Endodermal cell (in vitro differentiated cells): ENCODE results near the gene MTCL1. TPM values are rescaled to one million over a fixed set of nuclear protein-coding genes. Genes with fewer than 3 reads are reported as not detected.

Source experiments
- DNase-seq: peaks from one replicate; pipeline ENCODE4 v3.0.0-alpha.2; 2017
- H3K27ac ChIP-seq: 2 replicates; pipeline ENCODE4 v1.5.1; 2013; ENCODE audit warnings: mild to moderate bottlenecking, low read depth, low read length, moderate library complexity
- H3K27me3 ChIP-seq: 2 replicates; pipeline ENCODE4 v1.6.1; 2013; ENCODE audit warnings: mild to moderate bottlenecking, low read length, moderate library complexity; ENCODE audit not compliant: insufficient read depth, control insufficient read depth, poor library complexity, severe bottlenecking
- H3K36me3 ChIP-seq: 2 replicates; pipeline ENCODE4 v1.7.0; 2013; ENCODE audit warnings: mild to moderate bottlenecking, low read length, moderate library complexity; ENCODE audit not compliant: control insufficient read depth, insufficient read depth
- H3K4me1 ChIP-seq: one replicate; pipeline ENCODE4 v1.7.0; 2013; ENCODE audit warnings: low read length; ENCODE audit not compliant: control insufficient read depth, insufficient read depth
- H3K4me3 ChIP-seq: 2 replicates; pipeline ENCODE4 v1.5.1; 2013; ENCODE audit warnings: mild to moderate bottlenecking, low read length, moderate library complexity
- H3K9ac ChIP-seq: 2 replicates; pipeline ENCODE4 v1.6.1; 2013; ENCODE audit warnings: mild to moderate bottlenecking, low read length, moderate library complexity; ENCODE audit not compliant: poor library complexity, severe bottlenecking; ENCODE audit errors: extremely low read depth
- H3K9me3 ChIP-seq: 2 replicates; pipeline ENCODE4 v1.6.1; 2013; ENCODE audit warnings: mild to moderate bottlenecking, low read length, moderate library complexity; ENCODE audit not compliant: control insufficient read depth
- H3K27ac Mint-ChIP-seq: 2 replicates; pipeline ENCODE4 v1.8.0; 2020; ENCODE audit warnings: mixed read lengths
- H3K27me3 Mint-ChIP-seq: 2 replicates; pipeline ENCODE4 v1.8.0; 2021; ENCODE audit warnings: mild to moderate bottlenecking, mixed read lengths; ENCODE audit not compliant: insufficient read depth
- H3K36me3 Mint-ChIP-seq: 2 replicates; pipeline ENCODE4 v1.8.0; 2020; ENCODE audit warnings: low read depth, mixed read lengths
- H3K4me1 Mint-ChIP-seq: 2 replicates; pipeline ENCODE4 v1.8.0; 2020; ENCODE audit warnings: mixed read lengths
- H3K4me3 Mint-ChIP-seq: 2 replicates; pipeline ENCODE4 v1.8.0; 2020; ENCODE audit warnings: mild to moderate bottlenecking, moderate library complexity, mixed read lengths
- H3K9me3 Mint-ChIP-seq: 2 replicates; pipeline ENCODE4 v1.8.0; 2020; ENCODE audit warnings: mild to moderate bottlenecking, mixed read lengths
- WGBS, 2 experiments: methylation state at CpG; one replicate each; pipeline versions ENCODE4 v1.1.5 to v1.1.7; 2013; ENCODE audit warnings: missing lambda C conversion rate in 2 of 2, mixed read lengths in 1 of 2; ENCODE audit not compliant: insufficient coverage in 1 of 2, insufficient read length in 1 of 2; 5-methylcytosine and 5-hydroxymethylcytosine counted together
- total RNA-seq, 2 donors: library from RNA; stranded (reverse); fragmentation: NEBNext Ultra II Directional in 1 of 2; extraction: Animal tissue kit (Norgen Biotek cat#: 25700) in 1 of 2; gene quantifications; 2 replicates in 1 of 2; 3 replicates in 1 of 2; pipeline ENCODE4 v1.2.1, GENCODE V29; 2021
- TF ChIP-seq, protein P1 (sequence below): fragments of 200-600 bp; sonication (generic); conservative IDR thresholded peaks from 2 replicates; pipeline ENCODE4 v1.5.0; 2021; ENCODE audit warnings: antibody characterized with exemption, mild to moderate bottlenecking

MTCL1 gene
- total RNA-seq, 2 donors from 2014 or later = 15.0 to 26.0 TPM

DNA sequence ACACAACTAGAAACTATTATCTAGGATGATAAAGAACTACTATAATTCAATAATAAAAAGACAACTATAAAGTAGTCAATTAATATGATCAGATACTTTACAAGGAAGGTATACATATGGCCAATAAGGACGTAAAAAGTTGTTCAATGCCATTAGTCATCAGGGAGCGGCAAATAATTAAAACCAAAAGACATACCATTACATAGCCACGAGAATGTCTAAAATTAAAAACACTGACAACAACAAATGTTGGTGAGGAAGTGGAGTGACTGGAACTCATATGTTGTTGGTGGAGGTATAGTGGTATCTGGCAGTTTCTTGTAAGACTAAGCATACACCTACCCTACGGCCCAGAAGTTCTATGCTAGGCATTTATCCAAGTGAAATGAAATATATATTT lies 152.4 kb downstream of the MTCL1 start:
- peaks cover 21% of the 10 kb centered on the region for H3K27me3 Mint-ChIP-seq
- Histone ChIP-seq H3K27me3 (peaks cover 4% of the 10 kb centered on the region), H3K4me1 (no peaks in the 10 kb centered on the region), H3K4me3 (no peak overlapping the region), H3K36me3 (no peaks in the 10 kb centered on the region), H3K9ac (no peak overlapping the region), H3K27ac (no peak overlapping the region), H3K9me3 (no peaks in the 10 kb centered on the region)
- H3K4me3 Mint-ChIP-seq = no peak overlapping the region
- TF ChIP-seq, protein P1, sequence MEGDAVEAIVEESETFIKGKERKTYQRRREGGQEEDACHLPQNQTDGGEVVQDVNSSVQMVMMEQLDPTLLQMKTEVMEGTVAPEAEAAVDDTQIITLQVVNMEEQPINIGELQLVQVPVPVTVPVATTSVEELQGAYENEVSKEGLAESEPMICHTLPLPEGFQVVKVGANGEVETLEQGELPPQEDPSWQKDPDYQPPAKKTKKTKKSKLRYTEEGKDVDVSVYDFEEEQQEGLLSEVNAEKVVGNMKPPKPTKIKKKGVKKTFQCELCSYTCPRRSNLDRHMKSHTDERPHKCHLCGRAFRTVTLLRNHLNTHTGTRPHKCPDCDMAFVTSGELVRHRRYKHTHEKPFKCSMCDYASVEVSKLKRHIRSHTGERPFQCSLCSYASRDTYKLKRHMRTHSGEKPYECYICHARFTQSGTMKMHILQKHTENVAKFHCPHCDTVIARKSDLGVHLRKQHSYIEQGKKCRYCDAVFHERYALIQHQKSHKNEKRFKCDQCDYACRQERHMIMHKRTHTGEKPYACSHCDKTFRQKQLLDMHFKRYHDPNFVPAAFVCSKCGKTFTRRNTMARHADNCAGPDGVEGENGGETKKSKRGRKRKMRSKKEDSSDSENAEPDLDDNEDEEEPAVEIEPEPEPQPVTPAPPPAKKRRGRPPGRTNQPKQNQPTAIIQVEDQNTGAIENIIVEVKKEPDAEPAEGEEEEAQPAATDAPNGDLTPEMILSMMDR = no peak
- H3K9me3 Mint-ChIP-seq = no peaks in the 10 kb centered on the region
- peaks cover 1% of the 10 kb centered on the region for H3K4me1 Mint-ChIP-seq
- no peak overlapping the region for H3K27ac Mint-ChIP-seq
- no peaks in the 10 kb centered on the region for H3K36me3 Mint-ChIP-seq
- 96% methylated on average over 3 of the region's 4 CpGs; no CpG with 5 or more reads in 1 of the 2 experiments for WGBS, 2 experiments
- no peak for DNase-seq

DNA sequence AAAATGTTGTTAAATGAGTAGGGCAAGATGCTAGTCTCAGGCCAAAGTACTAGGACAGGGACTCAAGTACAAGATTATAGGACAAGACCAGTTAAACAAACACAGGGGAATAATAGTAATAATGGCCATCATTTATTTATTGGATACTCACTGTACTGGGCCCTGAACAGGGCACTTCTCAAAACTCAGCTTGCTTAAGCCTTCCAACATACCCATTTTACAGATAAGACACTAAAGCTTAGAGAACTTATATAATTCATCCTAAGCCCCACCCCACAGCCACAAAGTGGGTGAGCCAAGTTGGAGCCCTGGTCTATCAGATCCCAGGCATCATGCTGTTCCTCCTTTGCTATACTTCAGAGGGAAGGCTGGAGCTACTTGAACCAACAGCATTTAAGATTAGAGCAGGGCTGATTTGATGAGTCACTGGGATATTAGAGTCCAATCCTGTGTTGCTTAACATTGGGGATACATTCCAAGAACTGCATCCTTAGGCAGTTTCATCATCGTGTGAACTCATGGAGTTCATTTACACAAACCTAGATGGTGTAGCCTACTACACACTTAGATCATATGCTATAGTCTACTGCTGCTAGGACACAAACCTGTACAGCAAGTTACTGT lies 153.6 kb downstream of the MTCL1 start:
- Histone ChIP-seq H3K4me1 (peaks cover 2% of the 10 kb centered on the region), H3K9ac (no peak overlapping the region), H3K27me3 (peaks cover 4% of the 10 kb centered on the region), H3K4me3 (no peak overlapping the region), H3K9me3 (no peaks in the 10 kb centered on the region), H3K36me3 (no peaks in the 10 kb centered on the region), H3K27ac (no peak overlapping the region)
- H3K9me3 Mint-ChIP-seq = no peaks in the 10 kb centered on the region
- TF ChIP-seq, protein P1 = no peak
- peaks cover 2% of the 10 kb centered on the region for H3K4me1 Mint-ChIP-seq
- no peak overlapping the region for H3K4me3 Mint-ChIP-seq
- 89 to 91% methylated on average over 1 of the region's 1 CpG for WGBS, 2 experiments
- no peak for DNase-seq
- H3K27ac Mint-ChIP-seq = no peak overlapping the region
- no peaks in the 10 kb centered on the region for H3K36me3 Mint-ChIP-seq
- H3K27me3 Mint-ChIP-seq = peaks cover 31% of the 10 kb centered on the region

DNA sequence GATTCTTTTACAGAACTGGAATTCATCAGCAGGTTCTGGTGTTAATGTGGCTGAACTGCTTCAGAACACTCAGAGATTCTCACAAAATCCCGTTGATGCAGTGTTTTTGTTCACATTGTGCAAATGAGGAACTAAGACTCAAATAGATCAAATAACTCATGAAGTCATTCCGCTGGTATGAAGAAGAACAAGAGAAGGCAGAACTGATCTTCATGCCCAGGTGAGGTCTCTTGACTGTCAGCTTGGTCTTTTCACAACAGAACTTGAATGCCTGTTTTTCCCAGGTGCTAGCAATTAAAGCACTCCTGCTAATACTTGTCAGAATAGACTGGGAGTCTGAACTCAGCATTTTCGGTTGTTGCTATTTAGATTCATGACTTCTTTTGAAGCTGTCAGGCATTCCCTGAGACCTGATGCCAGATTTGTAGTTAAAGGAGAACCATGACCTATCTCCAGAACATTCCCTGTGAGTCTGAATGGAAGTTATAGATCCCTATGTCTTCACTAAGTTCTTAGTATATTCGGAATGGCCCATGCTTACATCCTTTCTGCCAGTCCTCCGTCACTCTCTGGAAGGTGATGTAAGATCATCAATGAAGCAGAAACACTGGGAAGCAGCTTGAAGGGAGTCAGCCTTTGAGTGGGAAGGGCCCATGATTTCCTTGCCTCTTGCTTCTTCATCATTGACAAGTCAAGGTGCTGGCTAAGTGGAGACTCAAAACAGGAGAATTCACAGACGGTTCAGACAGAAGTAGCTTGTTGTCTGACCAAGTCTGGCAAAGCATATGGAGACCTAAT lies 155.7 kb downstream of the MTCL1 start:
- Mint-ChIP-seq H3K27me3 (peaks cover 35% of the 10 kb centered on the region), H3K4me1 (peaks cover 9% of the 10 kb centered on the region), H3K27ac (no peak overlapping the region), H3K4me3 (no peak overlapping the region), H3K9me3 (no peaks in the 10 kb centered on the region), H3K36me3 (no peaks in the 10 kb centered on the region)
- Histone ChIP-seq H3K4me1 (peaks cover 3% of the 10 kb centered on the region), H3K27me3 (peaks cover 4% of the 10 kb centered on the region), H3K9me3 (no peaks in the 10 kb centered on the region), H3K9ac (no peak overlapping the region), H3K4me3 (no peak overlapping the region), H3K27ac (no peak overlapping the region), H3K36me3 (no peaks in the 10 kb centered on the region)
- DNase-seq = no peak
- TF ChIP-seq, protein P1 = no peak
- 90 to 91% methylated on average over 6 of the region's 6 CpGs for WGBS, 2 experiments
